Bronchial epithelial cell (primary cell): ENCODE measurements around the gene ZNF783. TPM values are rescaled to one million over a fixed set of nuclear protein-coding genes. Genes with fewer than 3 reads are reported as not detected.
"Not testable (repeated sequence)": the region's sequence is repeated elsewhere in the genome, so short reads cannot be mapped to it uniquely, and the experiment has no call there.

ENCODE experiments used
- DNase-seq: peaks from one replicate; pipeline ENCODE4 v3.0.0-alpha.2; 2010; ENCODE audit warnings: low read depth
- FAIRE-seq: peaks from 2 replicates; lab custom pipeline; 2011; peaks lifted over from hg19 to GRCh38; lab: Jason Lieb, UNC
- H3K27me3 ChIP-seq: 2 replicates; pipeline ENCODE4 v1.5.1; 2011; ENCODE audit warnings: low read length; ENCODE audit not compliant: control insufficient read depth, insufficient read depth
- H3K36me3 ChIP-seq: 2 replicates; pipeline ENCODE4 v1.5.1; 2011; ENCODE audit warnings: low read length; ENCODE audit not compliant: control insufficient read depth, insufficient read depth
- H3K4me3 ChIP-seq: 2 replicates; pipeline ENCODE4 v1.5.1; 2011; ENCODE audit warnings: mild to moderate bottlenecking, low read depth, low read length, control low read depth
- total RNA-seq: library from RNA; depleted of rRNA; stranded (reverse); fragments of >200 nt; gene quantifications from 2 replicates; pipeline ENCODE4 v1.2.1, GENCODE V29; 2014
- TF ChIP-seq, protein P1 (sequence below): IDR thresholded peaks from 2 replicates; pipeline ENCODE4 v1.5.1; 2011; ENCODE audit warnings: mild to moderate bottlenecking, moderate library complexity, low read length, control low read depth, inconsistent platforms; ENCODE audit not compliant: insufficient read depth, severe bottlenecking

Gene ZNF783
- total RNA-seq, 1 donor from 2014 or later = 11.3 TPM

DNA sequence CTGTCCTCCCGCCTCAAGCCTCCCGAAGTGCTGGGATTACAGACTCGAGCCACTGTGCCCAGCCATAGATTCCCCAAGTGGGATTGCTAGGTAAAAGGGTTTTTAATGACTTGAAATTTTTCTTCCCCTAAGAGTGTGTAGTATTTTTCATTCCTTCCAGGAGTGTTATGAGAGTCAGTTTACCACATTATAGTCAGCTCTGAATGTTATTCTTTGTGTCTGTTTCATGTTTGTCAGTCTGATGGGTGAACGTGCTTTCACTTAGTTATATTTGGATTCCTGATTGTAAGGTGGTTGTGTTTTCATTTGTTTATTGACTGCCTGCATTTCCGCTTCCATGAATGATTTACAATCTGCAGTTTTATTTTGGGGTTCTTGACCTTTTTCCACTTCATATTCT lies 16.3 kb upstream of the ZNF783 start:
- Histone ChIP-seq H3K4me3 (no peak overlapping the region), H3K36me3 (peaks cover 3% of the 10 kb centered on the region), H3K27me3 (no peaks in the 10 kb centered on the region)
- TF ChIP-seq, protein P1, sequence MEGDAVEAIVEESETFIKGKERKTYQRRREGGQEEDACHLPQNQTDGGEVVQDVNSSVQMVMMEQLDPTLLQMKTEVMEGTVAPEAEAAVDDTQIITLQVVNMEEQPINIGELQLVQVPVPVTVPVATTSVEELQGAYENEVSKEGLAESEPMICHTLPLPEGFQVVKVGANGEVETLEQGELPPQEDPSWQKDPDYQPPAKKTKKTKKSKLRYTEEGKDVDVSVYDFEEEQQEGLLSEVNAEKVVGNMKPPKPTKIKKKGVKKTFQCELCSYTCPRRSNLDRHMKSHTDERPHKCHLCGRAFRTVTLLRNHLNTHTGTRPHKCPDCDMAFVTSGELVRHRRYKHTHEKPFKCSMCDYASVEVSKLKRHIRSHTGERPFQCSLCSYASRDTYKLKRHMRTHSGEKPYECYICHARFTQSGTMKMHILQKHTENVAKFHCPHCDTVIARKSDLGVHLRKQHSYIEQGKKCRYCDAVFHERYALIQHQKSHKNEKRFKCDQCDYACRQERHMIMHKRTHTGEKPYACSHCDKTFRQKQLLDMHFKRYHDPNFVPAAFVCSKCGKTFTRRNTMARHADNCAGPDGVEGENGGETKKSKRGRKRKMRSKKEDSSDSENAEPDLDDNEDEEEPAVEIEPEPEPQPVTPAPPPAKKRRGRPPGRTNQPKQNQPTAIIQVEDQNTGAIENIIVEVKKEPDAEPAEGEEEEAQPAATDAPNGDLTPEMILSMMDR = no peak
- DNase-seq (no peak), FAIRE-seq (no peak)

DNA sequence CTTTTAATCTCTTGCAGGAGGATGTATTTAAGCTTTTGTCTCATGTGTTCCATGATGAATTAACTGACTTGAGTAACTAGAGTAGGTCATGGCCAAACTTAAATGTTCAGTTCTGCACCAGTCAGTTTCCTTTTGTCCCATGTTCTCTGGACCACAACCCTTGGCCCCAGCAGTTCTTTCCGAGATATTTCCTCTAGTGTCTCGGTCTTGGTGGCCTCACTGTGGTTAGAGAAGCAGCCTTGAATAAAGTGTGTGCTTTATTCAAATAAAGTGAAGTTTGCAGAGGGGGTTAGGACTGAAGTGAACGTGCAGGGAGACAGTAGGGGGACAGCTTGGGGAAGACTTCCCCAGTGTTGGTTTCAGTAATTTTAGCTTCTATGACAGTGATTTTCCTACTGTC lies 13.2 kb upstream of the ZNF783 start:
- no peaks in the 10 kb centered on the region for H3K27me3 ChIP-seq
- no peak overlapping the region for H3K4me3 ChIP-seq
- no peak for DNase-seq
- H3K36me3 ChIP-seq = peaks cover 9% of the 10 kb centered on the region
- FAIRE-seq = no peak
- TF ChIP-seq, protein P1 = no peak

DNA sequence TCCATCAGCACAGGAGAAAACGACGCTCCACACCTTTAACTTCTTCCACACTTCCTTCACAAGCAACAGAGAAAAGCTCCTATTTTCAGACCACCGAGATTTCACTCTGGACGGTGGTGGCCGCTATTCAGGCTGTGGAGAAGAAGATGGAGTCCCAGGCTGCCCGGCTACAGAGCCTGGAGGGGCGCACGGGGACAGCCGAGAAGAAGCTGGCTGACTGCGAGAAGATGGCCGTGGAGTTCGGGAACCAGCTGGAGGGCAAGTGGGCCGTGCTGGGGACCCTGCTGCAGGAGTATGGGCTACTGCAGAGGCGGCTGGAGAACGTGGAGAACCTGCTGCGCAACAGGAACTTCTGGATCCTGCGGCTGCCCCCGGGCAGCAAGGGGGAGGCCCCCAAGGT lies 11.8 kb upstream of the ZNF783 start:
- not testable (repeated sequence) for H3K27me3 ChIP-seq, FAIRE-seq, H3K4me3 ChIP-seq, DNase-seq
- peaks cover 14% of the 10 kb centered on the region for H3K36me3 ChIP-seq

DNA sequence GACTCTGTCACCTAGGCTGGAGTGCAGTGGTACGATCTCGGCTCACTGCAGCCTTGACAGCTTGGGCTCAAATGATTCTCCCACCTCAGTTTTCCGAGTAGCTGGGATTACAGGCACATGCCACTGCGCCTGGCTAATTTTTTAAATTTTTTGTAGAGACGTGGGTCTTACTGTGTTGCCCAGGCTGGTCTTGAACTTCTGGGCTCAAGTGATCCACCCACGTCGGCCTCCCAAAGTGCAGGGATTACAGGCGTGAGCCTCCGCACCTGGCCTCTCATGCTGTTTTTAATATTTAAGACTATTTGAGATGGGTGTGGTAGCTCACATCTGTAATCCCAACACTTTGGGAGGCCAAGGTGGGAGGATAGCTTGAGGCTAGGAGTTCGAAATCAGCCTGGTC lies 10.5 kb upstream of the ZNF783 start:
- FAIRE-seq, H3K4me3 ChIP-seq, DNase-seq, H3K27me3 ChIP-seq: not testable (repeated sequence)
- peaks cover 14% of the 10 kb centered on the region for H3K36me3 ChIP-seq

DNA sequence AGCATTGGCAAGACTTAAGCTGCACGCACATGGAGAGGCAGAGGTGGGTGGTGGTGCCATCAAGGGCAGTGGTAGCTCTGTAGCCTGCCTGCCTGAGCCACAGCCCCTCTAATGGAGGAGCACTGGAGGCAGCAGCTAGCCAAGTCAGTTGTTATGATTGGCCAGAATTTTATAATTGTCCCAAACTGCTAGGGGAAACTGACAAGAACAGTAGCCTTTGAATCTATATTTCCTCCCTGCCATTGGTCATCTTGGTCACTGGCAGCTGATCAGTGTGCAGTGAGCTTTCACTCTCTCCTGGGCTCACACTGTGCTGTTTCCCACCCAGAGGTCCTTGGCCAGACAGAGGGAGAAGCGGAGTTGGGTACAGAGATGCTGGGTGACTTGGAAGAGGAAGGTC lies 9.6 kb upstream of the ZNF783 start:
- TF ChIP-seq, protein P1 = no peak
- Histone ChIP-seq H3K4me3 (no peak overlapping the region), H3K27me3 (no peaks in the 10 kb centered on the region), H3K36me3 (peaks cover 14% of the 10 kb centered on the region)
- DNase-seq = no peak
- FAIRE-seq = peak; percentile 66

DNA sequence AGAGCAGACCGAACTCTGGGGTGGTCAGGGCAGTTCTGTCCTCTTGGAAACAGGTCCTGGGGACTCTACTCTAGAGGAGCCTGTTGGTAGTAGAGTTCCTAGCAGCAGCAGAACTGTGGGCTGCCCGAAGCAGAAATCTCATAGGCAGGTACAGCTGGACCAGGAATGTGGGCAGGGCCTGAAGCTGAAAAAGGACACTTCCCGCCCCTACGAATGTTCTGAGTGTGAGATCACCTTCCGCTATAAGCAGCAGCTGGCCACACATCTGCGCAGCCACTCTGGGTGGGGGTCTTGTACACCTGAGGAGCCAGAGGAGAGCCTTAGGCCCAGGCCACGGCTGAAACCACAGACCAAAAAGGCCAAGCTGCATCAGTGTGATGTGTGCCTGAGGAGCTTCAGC lies 8.3 kb upstream of the ZNF783 start:
- TF ChIP-seq, protein P1 = no peak
- FAIRE-seq (no peak), DNase-seq (no peak)
- peaks cover 14% of the 10 kb centered on the region for H3K36me3 ChIP-seq
- no peak overlapping the region for H3K4me3 ChIP-seq
- H3K27me3 ChIP-seq = no peaks in the 10 kb centered on the region

DNA sequence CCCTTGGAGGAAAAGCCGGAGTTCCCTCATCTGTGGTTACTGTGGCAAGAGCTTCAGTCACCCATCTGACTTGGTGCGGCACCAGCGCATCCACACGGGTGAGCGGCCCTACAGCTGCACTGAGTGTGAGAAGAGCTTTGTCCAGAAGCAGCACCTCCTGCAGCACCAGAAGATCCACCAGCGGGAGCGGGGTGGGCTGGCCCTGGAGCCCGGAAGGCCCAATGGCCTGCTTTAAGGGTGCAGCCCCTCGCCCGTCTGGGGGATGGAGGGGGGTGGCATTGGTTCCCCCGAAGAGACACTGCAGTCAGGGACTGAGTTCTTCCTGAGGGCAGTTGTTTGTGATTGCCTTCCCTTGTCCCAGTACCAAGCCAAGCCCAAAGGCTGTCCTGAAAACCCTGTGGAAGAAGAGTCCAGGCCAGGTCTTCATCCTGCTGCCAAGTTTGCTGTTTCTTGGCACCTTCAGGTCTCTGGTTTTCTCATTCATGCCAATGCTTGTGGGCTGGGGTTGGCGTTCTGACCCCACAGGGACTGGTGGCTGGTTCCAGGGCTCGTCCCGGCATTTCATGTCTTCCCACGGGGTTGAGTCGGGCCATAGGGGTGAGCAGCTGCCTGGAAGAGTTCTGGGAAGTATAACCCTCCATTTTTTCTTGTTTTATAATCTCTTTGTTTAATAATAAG lies 7.7 kb upstream of the ZNF783 start:
- DNase-seq = no peak
- FAIRE-seq = no peak
- no peaks in the 10 kb centered on the region for H3K27me3 ChIP-seq
- H3K36me3 ChIP-seq = peaks cover 14% of the 10 kb centered on the region
- H3K4me3 ChIP-seq = no peak overlapping the region
- TF ChIP-seq, protein P1 = no peak
